GM18873 (cell line): ENCODE data around the gene ORC5.

Source experiments
- ATAC-seq: cut with Tn5 transposase; IDR thresholded peaks from one replicate; pipeline ENCODE4 v1.9.1; 2021; ENCODE audit warnings: mild to moderate bottlenecking, moderate library complexity, moderate number of reproducible peaks; ENCODE audit not compliant: unreplicated experiment, low FRiP score

ORC5 gene

DNA sequence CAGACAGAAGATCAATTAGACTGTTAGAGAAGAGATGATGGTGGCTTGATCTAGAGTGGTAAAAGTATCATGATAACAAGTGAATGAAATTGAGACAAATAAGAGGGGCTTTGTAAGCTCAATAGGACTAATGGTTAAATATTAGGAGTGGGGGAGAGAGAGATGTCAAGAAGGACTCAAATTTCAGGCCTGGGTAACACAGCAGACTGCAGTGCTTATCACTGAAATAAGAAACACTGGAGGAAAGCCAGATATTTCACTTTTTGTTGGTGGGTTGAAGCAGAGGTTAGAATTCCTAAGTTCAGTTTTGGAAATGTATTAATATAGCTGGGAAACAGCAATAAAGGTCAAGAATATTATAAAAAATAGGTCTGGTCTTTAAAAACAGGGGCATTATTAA is 74.6 kb downstream of the ORC5 start:
- no peak for ATAC-seq

DNA sequence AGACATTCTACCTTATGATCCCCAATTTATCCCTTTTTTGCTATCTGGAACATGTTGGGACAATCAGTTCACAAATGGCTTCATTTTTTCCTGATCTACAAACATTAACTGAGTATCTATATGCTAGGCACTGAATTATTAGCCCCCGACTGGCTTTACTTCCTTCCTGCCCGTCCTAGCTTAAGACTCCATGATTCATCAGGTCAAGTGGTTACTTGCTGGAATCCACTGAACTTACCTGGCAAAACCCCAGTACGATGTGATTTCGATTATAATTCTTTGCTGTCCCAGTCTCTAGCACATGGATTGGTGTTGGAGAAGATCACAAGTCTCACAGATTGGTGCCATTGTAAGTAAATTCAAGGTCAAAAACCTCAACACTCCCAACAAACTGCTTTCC is 77.1 kb downstream of the ORC5 start:
- no peak for ATAC-seq

DNA sequence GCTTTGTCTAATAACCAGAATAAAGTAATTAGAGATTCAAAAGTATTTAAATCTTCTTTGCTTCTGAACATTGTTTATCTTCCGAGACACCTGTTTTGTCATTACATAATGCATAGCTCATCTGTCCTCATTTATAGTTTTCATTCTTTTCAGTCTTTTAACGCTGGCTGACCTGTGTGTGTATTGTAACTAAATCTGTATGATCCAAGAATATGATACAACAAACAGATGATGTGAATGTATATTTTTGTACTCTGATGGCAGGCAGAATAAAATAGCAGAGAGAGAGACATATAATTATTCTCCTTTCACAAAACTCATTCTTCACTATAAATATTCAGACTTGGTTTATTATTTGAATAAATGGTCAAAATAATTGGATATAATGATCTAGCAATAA is 80.6 kb downstream of the ORC5 start:
- ATAC-seq = no peak

DNA sequence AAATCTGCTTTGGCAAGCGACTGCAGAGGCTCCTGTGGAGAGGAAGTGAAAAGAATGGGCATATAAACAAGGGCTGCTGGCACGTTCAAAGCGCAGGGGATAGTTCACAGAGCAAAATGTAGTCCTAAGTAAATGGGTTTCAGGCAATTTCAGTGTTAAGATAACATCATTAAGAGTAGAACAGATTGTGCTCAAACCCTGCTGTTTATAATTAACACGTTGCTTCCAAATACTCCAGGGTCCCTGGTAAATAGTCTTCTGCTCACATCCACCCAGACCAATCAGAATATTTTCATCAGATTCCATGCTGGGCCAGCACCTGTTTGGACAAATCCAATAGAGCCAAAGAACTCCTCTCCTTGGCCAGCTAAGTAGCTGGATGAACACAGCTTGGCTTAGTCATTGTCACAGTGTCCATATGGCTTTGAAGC is 81.4 kb downstream of the ORC5 start:
- ATAC-seq = no peak

DNA sequence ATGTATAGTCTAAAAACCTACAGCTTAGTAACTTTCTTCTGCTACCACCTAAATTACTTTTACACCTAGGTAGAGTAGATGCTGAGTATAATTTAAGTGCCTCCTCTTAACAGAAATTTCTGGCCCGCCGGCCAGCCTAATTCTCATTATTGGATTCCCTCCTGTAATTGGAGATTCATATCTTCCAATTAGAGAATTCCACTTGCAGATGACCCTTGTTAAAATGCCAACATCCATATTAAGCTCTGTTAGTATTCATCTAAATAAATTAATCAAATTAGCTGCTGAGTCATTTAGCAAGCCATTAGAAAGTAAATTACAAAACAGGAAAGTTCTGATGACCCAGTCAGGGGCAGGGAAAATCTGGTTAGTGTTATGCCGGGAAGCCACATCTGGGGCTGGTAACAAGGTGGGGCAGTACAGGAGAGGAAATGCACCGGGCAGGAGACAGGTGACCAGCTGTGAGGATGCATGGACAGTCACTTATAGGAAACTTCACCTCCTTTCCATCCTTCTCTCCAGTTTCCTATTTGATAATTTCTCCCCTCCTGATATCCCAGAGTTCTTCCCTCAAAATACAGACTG is 82.8 kb downstream of the ORC5 start:
- ATAC-seq = no peak

- ATAC-seq = no peak
These were observed 83.3 kb downstream of the ORC5 start for GRCh38 chr7:104124469-104124868.

DNA sequence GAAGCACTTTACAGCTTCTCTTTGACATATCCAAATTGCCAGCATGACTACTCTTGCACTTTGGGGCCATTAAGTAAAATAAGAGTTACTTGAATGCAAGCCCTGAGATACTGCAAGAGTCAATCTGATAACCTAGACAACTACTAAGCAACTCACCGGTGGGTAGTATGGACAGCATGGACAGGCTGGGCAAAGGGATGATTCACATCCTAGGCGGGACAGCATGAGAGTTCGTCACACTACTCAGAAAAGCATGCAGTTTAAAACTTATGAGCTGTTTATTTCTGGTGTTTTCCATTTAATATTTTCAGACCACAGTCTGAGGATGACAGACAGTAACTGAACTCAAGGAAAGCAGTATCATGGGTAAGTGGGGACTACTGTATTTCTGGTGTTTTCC is 84.0 kb downstream of the ORC5 start:
- no peak for ATAC-seq

DNA sequence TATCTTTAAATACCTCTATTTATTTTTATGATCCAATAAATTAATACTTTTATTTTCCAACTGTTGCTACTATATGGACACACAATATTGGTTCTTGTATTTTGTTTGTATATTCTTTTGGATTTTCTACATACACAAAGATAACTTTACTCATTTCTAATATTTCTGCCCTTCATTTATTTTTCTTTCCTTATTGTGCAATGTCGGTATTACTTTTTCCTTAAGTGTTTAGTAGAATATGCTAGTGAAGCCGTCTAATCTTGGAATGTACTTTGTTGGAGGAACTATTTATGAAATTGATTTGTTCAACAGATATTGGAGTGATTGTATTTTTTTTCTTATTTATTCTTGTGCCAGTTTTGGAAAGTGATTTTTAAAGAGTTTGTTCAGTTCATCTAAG is 94.0 kb downstream of the ORC5 start:
- ATAC-seq = no peak

GRCh38 chr7:104112623-104113022 is 95.2 kb downstream of the ORC5 start:
- no peak for ATAC-seq

DNA sequence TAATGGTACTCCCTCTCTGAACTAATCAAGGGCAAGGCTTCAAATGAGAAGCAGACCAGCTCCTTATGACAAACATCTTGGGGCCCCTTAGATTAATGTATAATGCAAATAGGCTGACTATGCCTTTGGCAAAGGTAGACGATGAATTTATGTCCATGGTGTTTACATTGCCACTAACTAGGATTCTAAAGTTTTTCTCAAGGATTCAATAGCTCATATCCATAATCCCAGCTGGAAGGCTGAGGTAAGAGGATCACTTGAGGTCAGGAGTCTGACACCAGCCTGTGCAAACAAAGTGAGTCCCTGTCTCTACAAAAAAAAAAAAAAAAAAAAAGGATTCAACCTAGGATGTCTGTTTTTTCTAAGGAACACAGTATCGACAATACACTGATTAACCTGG is 96.5 kb downstream of the ORC5 start:
- no peak for ATAC-seq

DNA sequence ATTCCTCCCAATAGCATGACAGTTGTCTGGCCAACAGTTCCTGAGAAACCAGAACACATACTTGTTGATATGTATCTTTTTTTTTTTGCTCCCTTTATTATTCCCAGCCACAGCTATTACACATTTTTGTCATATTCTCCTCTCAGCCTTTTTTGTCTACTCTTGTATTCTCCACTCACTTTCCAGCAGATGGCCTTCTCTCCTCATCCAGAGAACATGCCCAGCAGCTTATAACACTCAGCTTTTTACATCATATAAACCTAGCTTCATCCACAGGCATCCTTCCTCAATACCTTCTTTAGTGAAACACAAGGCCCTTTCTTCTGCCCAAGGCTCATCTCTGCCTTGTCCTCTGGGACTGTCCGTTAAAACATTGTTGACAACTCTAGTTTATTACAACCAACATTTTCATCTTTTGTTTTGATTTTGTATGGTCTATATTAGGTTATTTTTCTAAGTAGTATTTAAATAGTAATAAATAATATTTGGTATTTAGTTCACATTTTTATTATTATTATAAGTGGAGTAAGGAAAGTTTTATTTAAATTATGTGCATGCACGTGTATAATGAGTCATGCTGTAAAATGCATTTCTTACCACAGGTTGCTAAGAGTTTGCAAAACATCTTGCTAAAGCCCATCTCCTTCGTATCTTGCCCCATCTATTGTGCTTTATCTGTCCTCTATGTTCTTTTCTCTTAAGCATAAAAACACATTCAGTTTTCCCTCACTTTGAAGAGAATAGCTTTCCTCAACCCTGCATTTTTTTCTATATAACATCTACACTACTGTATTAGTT is 101.5 kb downstream of the ORC5 start:
- ATAC-seq = no peak

DNA sequence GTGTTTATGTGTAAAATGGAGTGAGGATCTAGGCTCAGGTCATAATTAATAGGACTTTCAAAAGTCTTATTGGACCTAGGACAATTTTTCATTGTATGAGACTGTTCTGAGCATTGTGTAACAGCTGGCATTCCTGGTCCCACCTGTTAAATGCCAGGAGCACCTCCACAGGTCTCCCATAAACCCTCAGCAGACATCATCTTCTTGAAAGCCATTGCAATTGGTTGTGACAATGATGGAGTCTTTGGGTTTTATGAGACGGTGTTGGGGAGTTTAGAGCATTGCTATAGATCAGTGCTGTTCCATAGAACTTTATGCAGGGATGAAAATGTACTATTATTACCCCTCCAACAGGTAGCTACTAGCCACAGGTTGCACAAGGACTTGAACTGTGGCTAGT is 108.9 kb downstream of the ORC5 start:
- no peak for ATAC-seq

DNA sequence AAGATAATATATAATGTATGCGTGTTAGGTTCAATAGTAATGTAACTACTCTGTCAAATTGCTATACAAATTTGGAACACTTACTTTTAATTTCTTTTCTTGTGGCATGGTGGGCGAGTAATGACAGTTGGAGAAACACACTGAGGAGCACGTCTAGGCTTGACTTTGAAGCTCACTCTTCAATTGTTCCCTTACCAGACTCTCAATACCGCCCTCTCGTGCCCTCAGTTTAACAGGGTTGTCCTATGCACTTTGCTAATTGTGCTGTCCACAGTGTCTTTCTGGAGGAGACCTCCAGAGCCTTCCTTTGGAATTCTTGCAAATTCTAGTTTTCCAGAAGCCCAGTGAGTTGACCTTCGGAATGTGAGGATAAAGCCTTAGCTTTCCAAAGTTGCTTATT is 111.1 kb downstream of the ORC5 start:
- no peak for ATAC-seq

- ATAC-seq = no peak
These were observed 114.7 kb downstream of the ORC5 start for GRCh38 chr7:104093127-104093526.

- ATAC-seq = no peak
These were observed 116.6 kb downstream of the ORC5 start for GRCh38 chr7:104091242-104091641.

GRCh38 chr7:104089612-104090011 is 118.2 kb downstream of the ORC5 start:
- ATAC-seq = no peak

GRCh38 chr7:104089061-104089460 is 118.8 kb downstream of the ORC5 start:
- no peak for ATAC-seq
